GM19043 (cell line): ENCODE results near the gene ITGB5.

ENCODE experiments used
- ATAC-seq: cut with Tn5 transposase; IDR thresholded peaks from one replicate; pipeline ENCODE4 v1.9.1; 2021; ENCODE audit warnings: low read depth; ENCODE audit not compliant: unreplicated experiment

ITGB5 gene, protein sequence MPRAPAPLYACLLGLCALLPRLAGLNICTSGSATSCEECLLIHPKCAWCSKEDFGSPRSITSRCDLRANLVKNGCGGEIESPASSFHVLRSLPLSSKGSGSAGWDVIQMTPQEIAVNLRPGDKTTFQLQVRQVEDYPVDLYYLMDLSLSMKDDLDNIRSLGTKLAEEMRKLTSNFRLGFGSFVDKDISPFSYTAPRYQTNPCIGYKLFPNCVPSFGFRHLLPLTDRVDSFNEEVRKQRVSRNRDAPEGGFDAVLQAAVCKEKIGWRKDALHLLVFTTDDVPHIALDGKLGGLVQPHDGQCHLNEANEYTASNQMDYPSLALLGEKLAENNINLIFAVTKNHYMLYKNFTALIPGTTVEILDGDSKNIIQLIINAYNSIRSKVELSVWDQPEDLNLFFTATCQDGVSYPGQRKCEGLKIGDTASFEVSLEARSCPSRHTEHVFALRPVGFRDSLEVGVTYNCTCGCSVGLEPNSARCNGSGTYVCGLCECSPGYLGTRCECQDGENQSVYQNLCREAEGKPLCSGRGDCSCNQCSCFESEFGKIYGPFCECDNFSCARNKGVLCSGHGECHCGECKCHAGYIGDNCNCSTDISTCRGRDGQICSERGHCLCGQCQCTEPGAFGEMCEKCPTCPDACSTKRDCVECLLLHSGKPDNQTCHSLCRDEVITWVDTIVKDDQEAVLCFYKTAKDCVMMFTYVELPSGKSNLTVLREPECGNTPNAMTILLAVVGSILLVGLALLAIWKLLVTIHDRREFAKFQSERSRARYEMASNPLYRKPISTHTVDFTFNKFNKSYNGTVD

DNA sequence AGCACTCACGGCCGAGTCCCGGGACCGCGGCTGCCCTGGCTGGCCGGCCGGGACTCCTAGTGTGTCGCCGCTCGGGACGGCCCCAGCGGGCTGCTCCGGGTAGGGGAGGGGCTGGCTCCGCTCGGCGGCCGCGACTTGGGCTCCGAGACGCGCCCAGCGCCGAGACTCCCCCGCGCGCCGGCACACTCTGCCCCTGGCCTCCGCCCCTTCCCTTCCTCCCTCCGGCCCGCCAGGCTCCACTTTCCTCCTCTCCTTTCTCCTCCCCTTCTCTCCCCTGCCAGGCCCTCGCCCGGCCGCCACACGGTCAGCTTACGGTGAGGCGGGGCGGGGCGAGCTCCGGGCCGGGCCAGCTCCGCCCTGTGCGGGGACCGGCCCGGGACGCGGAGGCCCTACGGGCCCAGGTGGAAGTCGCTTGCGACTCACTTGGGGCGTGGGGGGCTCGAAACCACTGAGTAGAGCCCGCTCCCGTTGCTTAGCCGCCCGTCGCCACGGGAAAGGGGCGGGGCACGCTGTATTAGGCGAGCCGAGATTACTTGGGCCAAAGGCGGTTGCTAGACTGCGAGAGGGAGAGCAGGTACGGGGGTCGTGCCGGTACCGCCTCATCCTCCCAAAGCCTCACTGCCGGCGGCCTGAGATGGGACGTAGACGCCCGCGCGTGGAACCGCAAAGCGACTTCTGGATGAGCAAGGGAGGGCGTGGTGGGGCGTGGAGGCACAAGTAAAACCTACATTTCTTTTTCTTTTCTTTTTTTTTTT lies at the start of gene ITGB5:
ITGB5 (minus strand) TSS at position 189 of the 755 bp plus-strand sequence. CDS start 365 bp downstream, outside the sequence.
- ATAC-seq: peak; percentile 60

DNA sequence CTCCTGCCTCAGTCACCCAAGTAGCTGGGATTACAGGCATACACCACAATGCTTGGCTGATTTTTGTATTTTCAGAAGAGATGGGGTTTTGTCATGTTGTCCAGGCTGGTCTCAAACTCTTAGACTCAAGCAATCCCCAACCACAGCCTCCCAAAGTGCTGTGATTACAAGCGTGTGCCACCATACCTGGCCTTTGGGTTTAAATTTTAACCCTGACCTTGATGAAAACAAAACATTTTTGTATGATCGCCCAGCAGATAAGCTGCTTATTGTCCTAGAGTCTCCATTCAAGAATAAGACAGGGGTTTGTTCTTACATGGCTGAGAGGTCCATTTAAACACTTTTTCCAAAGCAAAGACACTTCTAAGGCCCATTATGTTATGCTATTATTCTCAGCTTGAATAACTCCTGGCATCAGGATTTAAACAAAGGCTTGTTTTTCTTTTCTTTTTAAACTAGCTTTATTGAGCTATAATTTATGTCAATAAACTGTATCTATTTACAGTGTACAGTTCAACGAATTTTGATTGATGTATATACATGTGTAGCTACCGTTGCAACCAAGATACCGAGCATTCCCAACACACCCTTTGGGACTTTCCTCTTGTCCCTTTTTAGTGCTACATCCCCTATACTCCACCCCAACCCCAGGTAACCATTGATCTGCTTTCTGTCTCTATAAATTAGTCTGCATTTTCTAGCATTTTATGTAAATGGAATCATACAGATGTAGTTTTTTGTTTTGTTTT lies 48.8 kb upstream of the ITGB5 start:
- no peak for ATAC-seq

DNA sequence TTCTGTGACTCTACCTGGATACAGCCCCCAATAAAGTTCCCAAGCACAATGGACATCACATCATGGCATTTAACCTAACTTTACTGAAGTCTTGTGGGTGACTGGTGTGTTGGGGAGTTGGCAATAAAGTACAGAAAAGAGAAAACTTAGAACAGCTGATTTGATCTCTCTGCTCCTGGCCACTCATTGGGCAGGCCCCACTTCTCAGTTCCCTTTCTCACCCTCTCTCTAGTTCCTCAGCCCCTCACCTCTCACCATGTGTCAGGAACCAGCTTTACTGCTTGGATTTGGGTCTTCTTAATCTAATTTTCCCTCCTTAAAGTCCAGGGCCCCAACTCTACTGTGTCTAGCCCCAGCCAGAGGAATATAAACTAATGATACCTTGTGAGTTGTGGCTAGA lies 48.1 kb upstream of the ITGB5 start:
- ATAC-seq: peak; percentile 51

DNA sequence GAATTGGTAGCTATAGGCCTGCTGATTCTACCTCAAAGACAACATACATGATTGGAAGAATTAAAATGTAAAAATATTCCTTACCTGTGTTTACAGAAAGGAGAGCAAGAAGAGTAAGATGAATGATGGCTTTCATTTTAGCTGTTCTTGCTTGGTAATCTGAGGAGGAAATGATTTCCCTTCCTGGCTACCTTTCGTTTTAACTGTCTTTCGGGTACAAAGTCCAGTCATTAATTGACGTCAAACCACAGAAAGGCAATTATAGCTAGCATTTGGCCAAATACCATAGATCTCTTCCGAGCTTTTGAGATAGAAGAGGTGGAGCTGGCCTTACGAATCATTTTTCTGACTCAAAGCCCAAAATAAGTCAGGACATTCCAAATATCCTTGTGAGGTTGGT lies 47.4 kb upstream of the ITGB5 start, which contains the start of gene MUC13:
MUC13 (minus strand) TSS at position 175 of the 400 bp plus-strand sequence; CDS start at position 136, 39 bp downstream.
- no peak for ATAC-seq

DNA sequence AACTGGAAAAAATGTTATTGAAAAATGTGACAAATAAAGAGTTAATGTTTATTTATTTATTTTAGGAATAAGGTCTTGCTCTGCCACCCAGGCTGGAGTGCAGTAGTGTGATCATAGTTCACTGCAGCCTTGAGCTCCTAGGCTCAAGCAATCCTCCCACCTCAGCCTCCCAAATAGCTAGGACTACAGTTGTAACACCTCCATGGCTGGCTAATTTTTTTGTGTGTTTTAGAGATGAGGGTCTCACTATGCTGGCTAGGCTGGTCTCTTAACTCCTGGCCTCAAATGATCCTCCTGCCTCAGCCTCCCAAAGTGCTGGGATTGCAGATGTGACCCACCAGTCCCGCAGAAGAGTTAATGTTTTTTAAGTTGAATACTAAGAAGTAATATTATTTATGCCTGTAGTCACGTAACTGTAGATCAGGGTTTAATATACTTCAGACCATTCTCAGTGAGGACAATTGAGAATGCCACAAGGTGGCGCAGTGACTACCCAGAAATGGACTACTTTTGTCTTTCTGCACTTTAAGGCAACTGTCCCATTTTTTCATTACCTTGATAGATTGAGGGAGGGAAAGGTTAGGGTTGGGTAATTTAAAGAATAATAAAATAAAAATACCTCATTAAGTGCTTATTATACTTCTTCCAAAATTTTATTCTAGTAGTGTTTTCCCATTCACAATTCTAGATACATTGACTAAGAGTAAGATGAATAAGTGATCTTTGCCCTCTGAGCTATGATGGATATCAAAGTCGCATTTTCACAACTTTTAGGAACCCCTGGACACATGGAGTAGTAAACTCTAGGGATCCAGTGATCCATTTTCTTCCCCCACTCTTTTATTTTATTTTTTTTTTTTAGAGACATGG lies 41.4 kb upstream of the ITGB5 start:
- ATAC-seq: no peak

DNA sequence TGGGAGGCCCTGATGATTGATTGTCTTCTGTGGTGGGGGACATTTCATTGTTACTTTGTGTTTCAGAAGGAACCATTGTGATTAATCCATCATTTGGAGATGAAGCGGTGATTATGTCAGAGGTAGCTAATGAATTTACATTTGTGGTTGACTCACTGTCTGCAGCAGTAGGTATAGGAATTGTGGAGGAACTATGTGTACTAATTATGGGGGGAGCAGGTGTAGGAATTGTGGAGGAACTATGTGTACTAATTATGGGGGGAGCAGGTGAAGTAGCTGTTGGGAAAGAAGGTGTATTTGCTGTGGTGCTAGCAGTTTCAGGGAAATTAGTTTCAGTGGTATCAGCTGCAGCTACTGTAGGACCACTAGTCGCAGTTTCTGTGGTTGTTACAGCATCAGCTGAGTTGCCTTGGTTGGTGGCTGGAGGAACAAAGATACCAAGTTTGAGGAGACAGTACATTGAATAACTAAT lies 40.4 kb upstream of the ITGB5 start:
- ATAC-seq: peak; percentile 63

DNA sequence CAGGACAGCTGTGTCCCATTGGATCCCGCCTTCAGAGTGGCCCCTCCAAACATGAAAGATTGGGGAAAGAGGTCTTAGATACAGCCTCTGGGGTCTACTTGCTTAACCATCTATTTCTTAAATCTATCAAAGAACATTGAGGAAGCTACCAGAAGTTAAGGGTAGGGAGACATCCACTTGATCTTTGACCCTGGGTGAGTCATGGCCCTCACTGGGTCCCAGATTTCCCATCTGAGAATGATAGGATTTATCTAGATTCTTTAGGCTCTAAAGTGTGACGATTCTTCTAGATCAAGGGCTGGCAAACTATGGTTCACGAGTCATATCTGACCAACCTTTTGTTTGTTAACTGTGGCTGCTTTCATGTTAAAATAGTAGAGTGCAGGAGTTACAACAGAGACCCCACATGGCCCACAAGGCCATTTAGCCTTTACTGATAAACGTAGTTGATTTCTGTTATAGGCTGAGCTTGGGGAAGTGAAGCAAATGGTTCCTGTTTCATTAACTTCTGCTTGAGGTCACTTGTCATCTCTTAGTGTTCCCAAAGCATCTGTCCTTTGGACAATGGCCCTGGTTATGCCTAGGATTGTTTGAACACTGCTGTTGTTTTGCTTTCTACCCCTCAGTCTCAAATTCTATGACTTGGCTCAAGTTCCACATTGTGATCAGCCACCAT lies 39.4 kb upstream of the ITGB5 start:
- no peak for ATAC-seq

DNA sequence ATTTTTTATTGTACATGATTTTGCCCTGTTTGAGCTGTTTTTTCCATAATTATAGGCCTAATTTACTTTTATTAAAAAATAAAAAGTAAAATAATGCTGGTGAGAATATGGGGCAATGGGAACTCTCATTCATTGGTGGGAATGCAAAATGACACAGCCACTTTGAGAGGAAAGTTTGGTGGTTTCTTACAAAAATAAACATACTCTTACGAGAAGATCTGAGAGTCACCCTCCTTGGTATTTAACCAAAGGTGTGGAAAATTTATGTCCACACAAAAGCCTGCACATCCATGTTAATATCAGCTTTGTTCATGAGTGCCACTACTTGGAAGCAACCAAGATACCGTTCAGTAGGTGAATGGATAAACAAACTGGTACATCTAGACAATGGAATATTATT lies 37.6 kb upstream of the ITGB5 start:
- ATAC-seq: no peak

DNA sequence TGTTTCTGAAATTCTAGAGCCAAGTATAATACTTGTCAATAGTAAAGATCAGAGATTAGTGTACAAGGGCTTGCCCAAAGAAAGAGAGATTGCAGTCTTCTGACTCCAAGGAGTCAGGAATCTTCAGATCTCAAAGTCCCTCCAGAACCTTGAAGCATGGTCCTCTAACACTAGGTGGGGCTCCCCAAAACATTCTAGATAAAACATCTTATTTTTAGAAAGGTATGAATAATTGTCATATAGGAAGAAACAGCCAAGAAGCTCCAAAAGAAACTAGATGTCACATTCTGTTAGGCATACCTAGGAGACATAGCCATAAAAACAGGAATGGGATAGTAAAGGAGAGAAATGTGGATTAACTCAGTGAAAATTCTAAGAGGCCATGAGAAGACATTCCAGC lies 36.7 kb upstream of the ITGB5 start:
- no peak for ATAC-seq

DNA sequence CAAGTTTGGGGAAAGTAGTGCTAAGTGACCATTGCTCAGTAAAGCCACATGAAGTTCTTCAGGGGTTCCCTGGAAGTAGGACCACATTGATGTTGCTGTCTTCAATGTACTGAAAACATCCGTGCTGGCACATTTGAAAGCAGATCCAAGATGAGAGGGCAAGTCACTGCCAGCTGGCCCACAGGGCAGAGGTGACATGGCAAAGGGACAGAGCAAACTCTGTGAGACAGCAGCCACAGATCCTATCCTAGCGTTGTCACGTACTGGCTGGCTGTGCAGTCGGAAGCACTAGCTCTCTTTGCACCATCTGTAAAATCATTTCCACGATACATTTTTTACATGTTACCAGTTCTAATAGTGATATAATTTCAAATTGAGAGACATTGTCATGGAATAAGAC lies 33.6 kb upstream of the ITGB5 start:
- ATAC-seq: no peak

DNA sequence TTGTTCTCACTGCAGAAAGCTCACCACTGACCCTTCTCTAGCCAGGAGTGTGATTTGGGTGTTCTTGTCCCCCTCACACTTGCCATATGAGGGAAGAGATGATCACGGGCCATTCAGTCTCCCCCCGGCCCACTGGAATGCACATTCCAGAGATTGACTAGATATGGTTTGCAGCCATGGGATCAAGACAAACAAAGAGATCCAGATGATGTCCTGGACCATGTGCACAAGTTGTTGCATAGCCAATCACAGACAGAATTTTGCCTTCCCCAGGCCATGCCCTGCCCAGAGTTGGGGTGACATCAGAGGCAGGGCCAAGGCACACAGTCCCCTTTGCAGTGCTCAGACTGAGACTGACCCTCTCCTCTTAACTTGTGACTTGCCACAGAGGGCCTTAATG lies 32.6 kb upstream of the ITGB5 start:
- ATAC-seq: no peak

DNA sequence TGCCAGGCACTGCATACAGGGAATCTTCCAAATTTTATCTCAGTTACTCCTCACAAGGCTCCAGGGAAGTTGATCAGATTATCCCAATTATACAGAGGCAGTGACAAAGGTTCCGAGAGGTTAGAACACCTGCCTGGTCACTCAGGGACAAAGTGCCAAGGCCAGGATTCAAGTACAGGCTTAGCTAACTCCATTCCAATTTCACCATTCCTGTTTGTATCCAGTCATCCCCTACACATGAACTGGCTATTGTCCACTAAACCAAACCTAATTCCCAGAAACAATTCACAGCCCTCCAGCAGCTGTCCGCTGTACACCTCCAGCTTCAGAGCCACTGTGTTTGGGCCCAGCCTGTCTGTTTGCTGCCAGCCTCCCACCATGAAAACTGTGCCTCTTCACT lies 31.4 kb upstream of the ITGB5 start:
- ATAC-seq: no peak

DNA sequence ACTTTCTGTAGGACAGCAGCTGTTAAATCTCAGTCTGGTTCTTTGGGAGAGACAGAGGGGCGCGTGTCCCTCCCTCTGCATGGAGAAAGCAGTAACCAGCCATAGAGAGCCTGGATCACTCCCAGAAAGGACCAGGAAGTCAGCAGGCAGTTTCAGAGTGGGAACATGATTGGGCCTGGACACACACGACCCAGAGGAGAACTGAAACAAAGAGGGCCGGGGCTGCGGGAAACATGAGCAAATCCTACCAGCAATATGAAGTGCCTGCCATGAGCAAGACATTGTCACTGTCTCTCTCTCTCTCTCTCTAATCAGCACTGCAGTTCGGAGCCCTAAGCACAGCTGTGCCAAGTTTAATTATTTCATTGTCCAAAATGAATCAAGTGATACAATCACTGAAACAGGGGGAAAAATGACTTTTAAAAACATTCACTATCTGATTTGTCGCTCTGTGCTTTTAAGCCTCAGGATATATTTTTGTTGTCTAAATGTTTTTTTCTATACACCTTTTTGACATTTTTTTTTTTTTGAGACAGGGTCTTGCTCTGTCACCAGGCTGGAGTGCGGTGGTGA lies 29.8 kb upstream of the ITGB5 start:
- no peak for ATAC-seq

DNA sequence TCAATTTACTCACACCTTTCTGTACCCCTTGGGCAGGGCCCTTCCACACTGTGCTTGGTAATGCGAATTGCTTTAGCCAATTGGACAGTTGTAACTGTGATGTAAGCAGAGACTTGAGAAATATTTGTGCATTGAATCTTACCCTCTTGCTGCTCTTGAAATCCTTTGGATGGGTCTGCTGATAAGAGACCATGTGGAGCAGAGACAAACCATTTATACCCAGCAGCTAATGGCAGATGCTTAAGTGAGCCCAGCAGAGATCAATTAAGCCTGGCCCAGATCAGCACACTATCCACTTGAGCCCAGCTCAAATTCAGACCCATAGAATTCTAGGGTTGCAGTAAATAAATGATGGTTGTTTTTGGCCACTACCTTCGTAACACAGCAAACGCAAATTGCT lies 28.1 kb upstream of the ITGB5 start:
- ATAC-seq: no peak

DNA sequence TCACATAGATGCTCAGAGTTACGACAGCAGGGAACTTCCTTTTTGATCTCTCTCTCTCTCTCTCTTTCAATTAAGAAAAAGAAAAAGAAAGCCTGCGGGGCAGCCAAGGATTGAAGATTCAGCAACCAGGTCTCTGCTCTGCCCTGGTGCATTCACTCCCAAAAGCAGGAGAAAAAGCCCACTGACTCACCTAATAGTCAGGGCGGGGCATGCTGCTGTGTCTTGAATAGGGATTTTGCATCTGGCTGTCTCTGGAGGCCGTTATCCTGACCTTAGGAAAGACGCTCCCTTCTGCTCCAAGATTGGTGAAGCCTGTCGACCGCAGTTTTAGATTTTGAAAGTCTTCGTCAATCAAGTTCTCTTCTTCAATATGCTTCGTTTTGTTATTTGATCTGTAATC lies 20.8 kb upstream of the ITGB5 start:
- no peak for ATAC-seq

DNA sequence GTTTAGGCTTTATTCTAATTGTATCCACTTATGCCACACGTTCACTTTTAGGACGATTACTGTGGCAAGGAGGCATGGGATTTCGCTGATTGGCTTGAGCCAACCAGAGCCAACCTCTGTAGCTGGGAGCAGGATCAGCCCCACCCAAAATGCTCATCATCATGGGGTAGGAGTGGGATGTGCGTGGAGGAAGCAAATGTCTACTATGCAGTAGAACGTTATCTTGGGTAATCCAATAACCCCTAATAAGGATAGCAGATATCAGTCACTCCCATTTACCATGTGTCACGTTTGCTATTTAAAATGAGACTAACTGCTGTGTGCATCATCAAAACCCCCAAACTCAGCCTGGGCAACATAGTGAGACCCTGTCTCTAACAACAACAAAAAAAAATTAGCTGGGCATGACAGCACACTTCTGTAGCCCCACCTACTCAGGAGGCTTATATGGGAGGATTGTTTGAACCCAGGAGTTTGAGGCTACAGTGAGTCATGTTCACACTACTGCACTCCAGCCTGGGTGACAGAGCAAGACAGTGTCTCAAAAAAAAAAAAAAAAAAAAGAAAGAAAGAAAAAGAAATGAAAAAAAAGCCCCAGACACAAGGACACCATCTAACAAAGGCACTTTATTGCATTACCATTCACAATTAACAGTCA lies 17.8 kb upstream of the ITGB5 start:
- no peak for ATAC-seq

DNA sequence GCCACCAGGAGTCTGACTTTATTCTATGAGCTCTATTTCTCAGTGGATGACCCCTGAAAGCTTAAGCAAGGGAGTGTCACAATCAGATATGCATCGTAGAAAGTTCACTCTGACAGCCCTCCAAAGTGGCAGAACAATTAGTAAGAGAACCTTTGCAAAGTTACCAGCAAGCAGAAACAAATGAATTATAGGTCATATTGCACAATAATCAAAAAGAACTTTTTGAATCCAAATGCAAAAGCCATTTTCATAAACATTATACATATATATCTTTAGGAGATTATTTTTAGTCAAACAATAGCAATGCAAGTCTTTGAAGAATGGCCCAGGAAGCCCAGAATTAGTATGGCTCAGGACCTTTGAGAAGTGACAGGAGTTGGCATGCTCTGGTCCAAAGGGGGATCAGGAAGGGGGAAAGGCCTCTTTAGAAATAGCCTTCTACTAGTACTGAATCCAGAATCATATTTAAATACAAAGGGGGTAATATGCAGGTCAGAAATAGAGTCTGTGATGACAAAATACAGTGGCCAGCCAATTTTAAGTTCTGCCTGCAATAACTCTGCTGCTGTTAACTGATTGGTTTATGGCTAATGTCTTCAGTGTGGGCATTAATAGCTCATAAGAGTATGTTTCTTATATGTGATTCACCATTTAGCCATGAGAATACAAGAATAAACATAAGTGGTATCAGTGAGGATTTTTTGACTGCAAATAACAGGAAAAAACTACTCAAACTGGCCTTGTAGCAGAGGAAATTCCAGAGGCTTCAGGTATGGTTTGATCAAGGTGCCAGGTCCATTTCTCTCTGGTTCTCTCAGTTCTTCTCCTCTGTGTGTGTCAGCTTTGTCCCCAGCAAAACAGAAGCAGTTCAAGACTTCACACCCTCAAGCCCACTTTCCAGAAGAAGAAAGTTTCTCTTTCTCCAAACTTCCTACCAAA lies 17.0 kb upstream of the ITGB5 start:
- ATAC-seq: no peak
